ENCODE measurements around the gene BPIFA2. TPM values are rescaled to one million over a fixed set of nuclear protein-coding genes. Genes with fewer than 3 reads are reported as not detected.
"Not testable (repeated sequence)": the region's sequence is repeated elsewhere in the genome, so short reads cannot be mapped to it uniquely, and the experiment has no call there.

Gene BPIFA2
- not detected in 2 replicates for total RNA-seq

- intact Hi-C loops (cut with micrococcal nuclease): no loop called here
Observed at GRCh38 chr20:33167859-33168258, at the start of gene BPIFA2. Gene BPIFA2 (plus strand): TSS chr20:33168159. CDS start chr20:33169146, 987 bp downstream.

- intact Hi-C loops (cut with micrococcal nuclease): no loop called here
Observed at GRCh38 chr20:33119725-33120720, 47.9 kb upstream of the BPIFA2 start.

- intact Hi-C loops (cut with micrococcal nuclease): no loop called here
Observed at GRCh38 chr20:33120934-33121333, 47.0 kb upstream of the BPIFA2 start.

- intact Hi-C loops (cut with micrococcal nuclease): not testable (repeated sequence)
Observed at GRCh38 chr20:33122297-33122696, 45.7 kb upstream of the BPIFA2 start.

GRCh38 chr20:33124261-33124660 is 43.7 kb upstream of the BPIFA2 start:
- intact Hi-C loops (cut with micrococcal nuclease): no loop called here

- intact Hi-C loops (cut with micrococcal nuclease): no loop called here
Observed at GRCh38 chr20:33124994-33125393, 43.0 kb upstream of the BPIFA2 start.

- intact Hi-C loops (cut with micrococcal nuclease): no loop called here
Observed at GRCh38 chr20:33125983-33126382, 42.0 kb upstream of the BPIFA2 start.

GRCh38 chr20:33127422-33128097 is 40.4 kb upstream of the BPIFA2 start:
- intact Hi-C loops (cut with micrococcal nuclease): no loop called here

- intact Hi-C loops (cut with micrococcal nuclease): no loop called here
Observed at GRCh38 chr20:33130568-33131061, 37.3 kb upstream of the BPIFA2 start.

- intact Hi-C loops (cut with micrococcal nuclease): no loop called here
Observed at GRCh38 chr20:33131949-33132473, 35.9 kb upstream of the BPIFA2 start.

GRCh38 chr20:33132513-33133372 is 35.2 kb upstream of the BPIFA2 start:
- intact Hi-C loops (cut with micrococcal nuclease): no loop called here

GRCh38 chr20:33133373-33133941 is 34.5 kb upstream of the BPIFA2 start:
- intact Hi-C loops (cut with micrococcal nuclease): no loop called here

GRCh38 chr20:33137195-33137594 is 30.8 kb upstream of the BPIFA2 start:
- intact Hi-C loops (cut with micrococcal nuclease): no loop called here

- intact Hi-C loops (cut with micrococcal nuclease): no loop called here
Observed at GRCh38 chr20:33139467-33139866, 28.5 kb upstream of the BPIFA2 start.

- intact Hi-C loops (cut with micrococcal nuclease): no loop called here
Observed at GRCh38 chr20:33145521-33145920, 22.4 kb upstream of the BPIFA2 start.

GRCh38 chr20:33147299-33147698 is 20.7 kb upstream of the BPIFA2 start:
- intact Hi-C loops (cut with micrococcal nuclease): no loop called here

GRCh38 chr20:33148040-33148439 is 19.9 kb upstream of the BPIFA2 start:
- intact Hi-C loops (cut with micrococcal nuclease): no loop called here

GRCh38 chr20:33154252-33154651 is 13.7 kb upstream of the BPIFA2 start:
- intact Hi-C loops (cut with micrococcal nuclease): no loop called here

- intact Hi-C loops (cut with micrococcal nuclease): no loop called here
Observed at GRCh38 chr20:33158637-33159385, 9.1 kb upstream of the BPIFA2 start.

GRCh38 chr20:33159713-33160112 is 8.2 kb upstream of the BPIFA2 start:
- intact Hi-C loops (cut with micrococcal nuclease): no loop called here
